GM12878 (cell line): ENCODE measurements around the gene RTL9.

Experiments used
- CBX5 ChIP-seq: sonication (generic); IDR thresholded peaks from 2 replicates; pipeline ENCODE4 v1.6.1; 2016; ENCODE audit warnings: low read depth, moderate library complexity, mild to moderate bottlenecking, inconsistent platforms
- CTCF ChIP-seq, 3 experiments: IDR thresholded peaks in 2 of 3; conservative IDR thresholded peaks in 1 of 3; 2 replicates each; pipeline ENCODE4 v1.5.1; 2011; ENCODE audit warnings: low read depth in 3 of 3, low read length in 3 of 3, mild to moderate bottlenecking in 3 of 3, control low read depth in 2 of 3, moderate library complexity in 2 of 3, inconsistent platforms in 1 of 3, mixed read lengths in 1 of 3; ENCODE audit not compliant: control insufficient read depth in 2 of 3, insufficient read depth in 1 of 3; ENCODE audit errors: extremely low read depth in 1 of 3
- EP300 ChIP-seq, 2 experiments: fragments of 150-350 bp in 1 of 2; IDR thresholded peaks; 2 replicates each; pipeline ENCODE4 v1.6.1; 2011 to 2012; ENCODE audit warnings: low read depth in 2 of 2, low read length in 2 of 2, borderline replicate concordance in 1 of 2, improper control_type of control experiment in 1 of 2, inconsistent platforms in 1 of 2; ENCODE audit not compliant: control insufficient read depth in 1 of 2
- MLLT1 ChIP-seq: fragments of 450-650 bp; IDR thresholded peaks from 2 replicates; pipeline ENCODE4 v1.6.1; 2016; ENCODE audit warnings: mild to moderate bottlenecking
- MXI1 ChIP-seq: fragments of 150-350 bp; IDR thresholded peaks from 2 replicates; pipeline ENCODE4 v1.6.1; 2011; ENCODE audit warnings: low read depth, mild to moderate bottlenecking, inconsistent platforms, low read length, improper control_type of control experiment
- NRF1 ChIP-seq: conservative IDR thresholded peaks from 2 replicates; pipeline ENCODE4 v1.6.1; 2011; ENCODE audit warnings: mild to moderate bottlenecking, low read depth, low read length, improper control_type of control experiment
- POLR2A ChIP-seq: IDR thresholded peaks from 2 replicates; pipeline ENCODE4 v1.6.1; 2011; ENCODE audit warnings: low read depth, mild to moderate bottlenecking, low read length
- RELA ChIP-seq: fragments of 450-650 bp; IDR thresholded peaks from 2 replicates; pipeline ENCODE4 v1.8.0; 2014; ENCODE audit warnings: borderline replicate concordance; ENCODE audit not compliant: partially characterized antibody

GRCh38 chrX:110315551-110315950 is 43.1 kb upstream of the RTL9 start:
- TF ChIP-seq CTCF (IDR thresholded peaks at IDR 0.05 in 2 of 3, conservative IDR thresholded peaks at IDR 0.05 in 1 of 3; ENCODE audit: control insufficient read depth in 2 of 3, extremely low read depth in 1 of 3, insufficient read depth in 1 of 3, low read depth in 3 of 3, low read length in 3 of 3): no peak
- no peak for TF ChIP-seq POLR2A
- TF ChIP-seq MXI1: no peak
- TF ChIP-seq MLLT1: no peak
- TF ChIP-seq EP300 (IDR thresholded peaks at IDR 0.05; ENCODE audit: borderline replicate concordance in 1 of 2, control insufficient read depth in 1 of 2, low read depth in 2 of 2, low read length in 2 of 2): no peak
- no peak for TF ChIP-seq NRF1
- TF ChIP-seq RELA: no peak
- no peak for TF ChIP-seq CBX5
